K562 (cell line): ENCODE results near the gene PEX10. TPM values are rescaled to one million over a fixed set of nuclear protein-coding genes. Genes with fewer than 3 reads are reported as not detected.

ENCODE experiments used
- ATAC-seq: fragments of 200-7000 bp; cut with Tn5 transposase; 3 replicates; pipeline ENCODE4 v1.9.1; 2020; ENCODE audit warnings: moderate library complexity
- BruUV-seq: library from RNA; stranded (reverse); fragments of 400-500 nt; replicated peaks from 2 replicates; lab custom pipeline; 2021; lab: Mats Ljungman, UMichigan
- CTCF ChIA-PET: fragments of 300-600 bp; formaldehyde crosslinking; extraction: SDS; loops from one replicate; lab custom pipeline; 2021; ENCODE audit warnings: low intra/inter-chr PET ratio; lab: Yijun Ruan, JAX
- POLR2A ChIA-PET: fragments of 300-600, 350-650 bp; sonication (Branson Sonifier 250); formaldehyde crosslinking; extraction: SDS; loops from one replicate; lab custom pipeline; 2021; ENCODE audit warnings: antibody characterized with exemption, inconsistent platforms; lab: Yijun Ruan, JAX
- DNase-seq, 4 experiments: peaks; one replicate each; pipeline versions ENCODE4 v3.0.0 to v3.0.0-alpha.2; 2011 to 2018; ENCODE audit warnings: low spot score in 3 of 4, mixed read lengths in 3 of 4; ENCODE audit errors: extremely low read depth in 1 of 4
- FAIRE-seq: peaks from 2 replicates; lab custom pipeline; 2011; peaks lifted over from hg19 to GRCh38; lab: Jason Lieb, UNC
- H2AFZ ChIP-seq: 2 replicates; pipeline ENCODE4 v1.6.0; 2011; ENCODE audit warnings: low read depth, low read length, control low read depth, inconsistent platforms
- H3K27ac ChIP-seq: fragments of 200-600 bp; 3 replicates; pipeline ENCODE4 v1.8.0; 2011; ENCODE audit warnings: low read depth, mild to moderate bottlenecking, control low read depth, inconsistent platforms, low read length, moderate library complexity, mixed read lengths; ENCODE audit errors: extremely low read depth
- H3K27me3 ChIP-seq, 2 experiments: fragments of 300-600 bp in 1 of 2; 2 replicates in 1 of 2; 3 replicates in 1 of 2; pipeline versions ENCODE4 v1.6.0 to v1.8.0; 2011; ENCODE audit warnings: inconsistent platforms in 2 of 2, low read length in 2 of 2, mild to moderate bottlenecking in 1 of 2, mixed read lengths in 1 of 2, moderate library complexity in 1 of 2; ENCODE audit not compliant: control insufficient read depth in 2 of 2, insufficient read depth in 2 of 2
- H3K36me3 ChIP-seq: fragments of 300-600 bp; 3 replicates; pipeline ENCODE4 v1.8.0; 2011; ENCODE audit warnings: mild to moderate bottlenecking, low read length, inconsistent platforms; ENCODE audit not compliant: control insufficient read depth, insufficient read depth
- H3K4me1 ChIP-seq, 2 experiments: fragments of 200-600 bp in 1 of 2; replicated peaks in 1 of 2; 2 replicates in 1 of 2; 3 replicates in 1 of 2; pipeline versions ENCODE4 v1.5.1 to v1.8.0; 2011; ENCODE audit warnings: inconsistent platforms in 2 of 2, low read length in 2 of 2, mild to moderate bottlenecking in 1 of 2, mixed read lengths in 1 of 2, moderate library complexity in 1 of 2; ENCODE audit not compliant: control insufficient read depth in 2 of 2, insufficient read depth in 2 of 2
- H3K4me2 ChIP-seq: 2 replicates; pipeline ENCODE4 v1.6.1; 2011; ENCODE audit warnings: low read length, control low read depth, inconsistent platforms, mixed read lengths; ENCODE audit not compliant: insufficient read depth
- H3K4me3 ChIP-seq: fragments of 200-600 bp; sonication (generic), shearing (Covaris generic); 2 replicates; pipeline ENCODE4 v1.5.1; 2016; ENCODE audit warnings: control low read depth, inconsistent platforms
- H3K79me2 ChIP-seq: fragments of 200-600 bp; 3 replicates; pipeline ENCODE4 v1.8.0; 2011; ENCODE audit warnings: low read length, inconsistent platforms; ENCODE audit not compliant: control insufficient read depth, insufficient read depth
- H3K9ac ChIP-seq, 2 experiments: 2 replicates each; pipeline versions ENCODE4 v1.6.0 to v1.6.1; 2011; ENCODE audit warnings: low read depth in 2 of 2, low read length in 2 of 2, control low read depth in 1 of 2, inconsistent platforms in 1 of 2, mild to moderate bottlenecking in 1 of 2, mixed read lengths in 1 of 2; ENCODE audit not compliant: insufficient read depth in 1 of 2
- H3K9me1 ChIP-seq: one replicate; pipeline ENCODE4 v1.6.0; 2011; ENCODE audit warnings: inconsistent platforms, mild to moderate bottlenecking, low read length, moderate library complexity; ENCODE audit not compliant: control insufficient read depth, insufficient read depth
- H3K9me3 ChIP-seq: replicated peaks from 2 replicates; pipeline ENCODE4 v1.5.1; 2011; ENCODE audit warnings: low read depth, low read length, inconsistent platforms; ENCODE audit not compliant: control insufficient read depth, insufficient read depth
- H4K20me1 ChIP-seq: replicated peaks from 2 replicates; pipeline ENCODE4 v1.6.1; 2011; ENCODE audit warnings: low read length, inconsistent platforms, mixed read lengths; ENCODE audit not compliant: control insufficient read depth, insufficient read depth
- CBX2 ChIP-seq: fragments of 200-600 bp; sonication (generic); IDR thresholded peaks from one replicate; pipeline ENCODE4 v1.6.1; 2012; ENCODE audit warnings: mild to moderate bottlenecking, low read length, inconsistent platforms; ENCODE audit not compliant: insufficient read depth, poor library complexity, severe bottlenecking
- MCM5 ChIP-seq: fragments of 450-650 bp; IDR thresholded peaks from 2 replicates; pipeline ENCODE4 v1.6.1; 2016; ENCODE audit warnings: low read depth
- ZNF354B ChIP-seq: fragments of 250-450 bp; sonication (Bioruptor Pico); IDR thresholded peaks from 2 replicates; pipeline ENCODE4 v1.4.0; 2020
- WGBS: fragments of 100-300 bp; shearing (Covaris generic); methylation state at CpG from one replicate; pipeline ENCODE4 v1.1.6; 2016; ENCODE audit warnings: low coverage, mixed read lengths; ENCODE audit not compliant: insufficient coverage; ENCODE audit errors: missing lambda C conversion rate; 5-methylcytosine and 5-hydroxymethylcytosine counted together
- in situ Hi-C: fragments of 300-500 bp; cut with MboI; formaldehyde crosslinking; loops from 4 replicates; pipeline ENCODE4 v1.15.0; 2018; ENCODE audit warnings: inconsistent platforms, mixed read lengths
- intact Hi-C: fragments of 100-400 bp; cut with micrococcal nuclease; formaldehyde crosslinking; loops from 2 replicates; pipeline ENCODE4 v1.14.2; 2022
- polyA plus RNA-seq, 8 experiments: library from polyadenylated mRNA; depleted of rRNA in 4 of 8; stranded (reverse) in 5 of 8; unstranded in 3 of 8; fragments of >200 nt; fragmentation: Nextera tagmentation in 2 of 8; fragmentation: Illumina TruSeq in 1 of 8; extraction: Ambion mirVana in 2 of 8; extraction: Trizol in 1 of 8; gene quantifications; 2 replicates each; pipeline versions ENCODE4 v1.2.1 to v1.2.3, GENCODE V29; 2011 to 2014; ENCODE audit warnings: inconsistent platforms in 1 of 8, missing spikeins in 1 of 8
- total RNA-seq, 7 experiments: library from RNA; depleted of rRNA in 6 of 7; stranded (reverse); fragments of >200 nt in 6 of 7; fragmentation: Illumina TruSeq in 2 of 7; extraction: Trizol in 2 of 7; gene quantifications; 2 replicates each; pipeline versions ENCODE4 v1.2.1 to v1.2.3, GENCODE V29; 2011 to 2021; ENCODE audit warnings: low replicate concordance in 1 of 7
- TF ChIP-seq, protein P1 (sequence below): sonication (generic); formaldehyde crosslinking; IDR thresholded peaks from 2 replicates; pipeline ENCODE4 v1.8.0; 2022; ENCODE audit warnings: missing genetic modification reagents, mild to moderate bottlenecking, moderate library complexity, borderline replicate concordance

PEX10 gene
- total and polyA plus RNA-seq, 9 of the 15 experiments (the other 6 are each of a cell fraction or from before 2014, with no cell fraction given) = 0.03 to 26.2 (median 8.7) TPM

- CTCF ChIA-PET = no interaction called here
- peaks cover 0 to 33% of the 10 kb centered on the region in 2 experiments; a peak in 2 of 5 replicates for H3K4me1 ChIP-seq
- no peaks in the 10 kb centered on the region for H3K36me3 ChIP-seq
- POLR2A ChIA-PET = interaction anchor here (0.6 kb wide), 1 partner anchor 88 kb away, joined by 3 read pairs; no protein-coding TSS in a partner anchor
- under 1% methylated on average over 31 of the region's 34 CpGs for WGBS
- no peak overlapping the region for H3K27ac ChIP-seq
- FAIRE-seq (no peak), ATAC-seq (no peak), DNase-seq (no peak)
- no peaks in the 10 kb centered on the region for H3K79me2 ChIP-seq
- peaks cover 14 to 62% of the 10 kb centered on the region in 2 experiments; a peak in 4 of 5 replicates for H3K27me3 ChIP-seq
- no peak overlapping the region for H3K4me3 ChIP-seq
- H3K4me2 ChIP-seq = no peak overlapping the region
- no peak overlapping the region for H3K9ac ChIP-seq
- H3K9me3 ChIP-seq = 0 out of 2 replicates have a peak, but pooled peaks cover 5% of the 10 kb centered on the region
- H3K9me1 ChIP-seq = no peaks in the 10 kb centered on the region
- in situ Hi-C loops (no loop called here), intact Hi-C loops (no loop called here)
- TF ChIP-seq ZNF354B (CRISPR knock-in tag) = no peak
- TF ChIP-seq, protein P1, sequence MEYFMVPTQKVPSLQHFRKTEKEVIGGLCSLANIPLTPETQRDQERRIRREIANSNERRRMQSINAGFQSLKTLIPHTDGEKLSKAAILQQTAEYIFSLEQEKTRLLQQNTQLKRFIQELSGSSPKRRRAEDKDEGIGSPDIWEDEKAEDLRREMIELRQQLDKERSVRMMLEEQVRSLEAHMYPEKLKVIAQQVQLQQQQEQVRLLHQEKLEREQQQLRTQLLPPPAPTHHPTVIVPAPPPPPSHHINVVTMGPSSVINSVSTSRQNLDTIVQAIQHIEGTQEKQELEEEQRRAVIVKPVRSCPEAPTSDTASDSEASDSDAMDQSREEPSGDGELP (CRISPR knock-in tag) = no peak
- no peak overlapping the region for H2AFZ ChIP-seq
- H4K20me1 ChIP-seq = no peaks in the 10 kb centered on the region
- no TSS peak for BruUV-seq
These were observed 21.7 kb upstream of the PEX10 start for GRCh38 chr1:2433936-2434655.

DNA sequence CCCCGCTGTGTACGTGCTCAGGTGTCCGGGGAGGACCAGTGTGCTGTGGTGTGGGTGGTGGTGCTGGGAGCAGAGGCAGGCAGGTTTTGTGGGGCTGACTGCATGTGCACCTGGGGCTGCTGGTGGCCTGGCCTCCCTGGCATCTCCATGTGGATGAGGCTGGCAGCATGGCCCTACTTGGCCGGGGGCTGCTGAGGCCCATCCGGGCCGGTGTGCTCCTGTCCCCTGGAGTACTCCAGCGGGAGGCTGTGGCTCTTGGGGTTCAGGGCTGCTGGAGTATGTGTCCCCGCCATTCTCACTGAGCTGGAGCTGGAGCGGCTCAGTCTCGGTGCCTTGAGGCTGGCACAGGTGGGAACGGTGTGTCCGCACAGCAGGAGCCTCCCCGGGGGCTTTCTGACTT lies 20.8 kb upstream of the PEX10 start:
- no peaks in the 10 kb centered on the region for H3K36me3 ChIP-seq

More for the DNA sequence above, 20.8 kb upstream of the PEX10 start:
- H4K20me1 ChIP-seq = no peaks in the 10 kb centered on the region
- peaks cover 17 to 62% of the 10 kb centered on the region in 2 experiments; a peak in 4 of 5 replicates for H3K27me3 ChIP-seq
- H3K9me1 ChIP-seq = no peaks in the 10 kb centered on the region
- no peak overlapping the region for H3K4me3 ChIP-seq
- FAIRE-seq (no peak), DNase-seq (no peak)
- H3K9me3 ChIP-seq = 0 out of 2 replicates have a peak, but pooled peaks cover 5% of the 10 kb centered on the region
- CTCF ChIA-PET = no interaction called here
- POLR2A ChIA-PET = interaction anchor here (0.6 kb wide), 1 partner anchor 213 kb away, joined by 3 read pairs; no protein-coding TSS in a partner anchor
- TF ChIP-seq MCM5 = no peak
- TF ChIP-seq CBX2 = no peak
- TF ChIP-seq, all 486 proteins: peak for 0
- no peaks in the 10 kb centered on the region for H3K79me2 ChIP-seq
- no peak overlapping the region for H2AFZ ChIP-seq
- H3K9ac ChIP-seq = no peak overlapping the region; a peak in 1 of 4 replicates
- in situ Hi-C loops = no loop called here
- BruUV-seq = no TSS peak
- 2% methylated on average over 13 of the region's 13 CpGs for WGBS
- intact Hi-C loops = no loop called here
- H3K27ac ChIP-seq = no peak overlapping the region
- ATAC-seq = no peak
- peaks cover 0 to 39% of the 10 kb centered on the region in 2 experiments; a peak in 2 of 5 replicates for H3K4me1 ChIP-seq
- H3K4me2 ChIP-seq = no peak overlapping the region
